GM12891 (cell line): ENCODE results near the gene SLC7A1.

Source experiments
- DNase-seq: peaks from one replicate; pipeline ENCODE4 v3.0.0; 2011; ENCODE audit warnings: low spot score; ENCODE audit not compliant: insufficient read length
- FAIRE-seq: peaks from 2 replicates; lab custom pipeline; 2011; peaks lifted over from hg19 to GRCh38; lab: Jason Lieb, UNC
- PAX5 ChIP-seq: IDR thresholded peaks from 2 replicates; pipeline ENCODE4 v1.6.1; 2011; ENCODE audit warnings: low read length, moderate library complexity, mild to moderate bottlenecking; ENCODE audit not compliant: insufficient read depth, severe bottlenecking
- POLR2A ChIP-seq: IDR thresholded peaks from 2 replicates; pipeline ENCODE4 v1.6.1; 2011; ENCODE audit warnings: low read depth, low read length, control low read depth
- POLR2AphosphoS5 ChIP-seq: IDR thresholded peaks from 2 replicates; pipeline ENCODE4 v1.6.1; 2011; ENCODE audit warnings: low read depth, low read length, control low read depth
- POU2F2 ChIP-seq: IDR thresholded peaks from 2 replicates; pipeline ENCODE4 v1.6.1; 2011; ENCODE audit warnings: low read depth, mild to moderate bottlenecking, control low read depth, low read length, moderate library complexity
- SPI1 ChIP-seq: IDR thresholded peaks from 2 replicates; pipeline ENCODE4 v1.6.1; 2011; ENCODE audit warnings: low read depth, low read length, control low read depth
- TAF1 ChIP-seq: IDR thresholded peaks from 2 replicates; pipeline ENCODE4 v1.6.1; 2011; ENCODE audit warnings: low read depth, low read length, control low read depth

Gene SLC7A1

DNA sequence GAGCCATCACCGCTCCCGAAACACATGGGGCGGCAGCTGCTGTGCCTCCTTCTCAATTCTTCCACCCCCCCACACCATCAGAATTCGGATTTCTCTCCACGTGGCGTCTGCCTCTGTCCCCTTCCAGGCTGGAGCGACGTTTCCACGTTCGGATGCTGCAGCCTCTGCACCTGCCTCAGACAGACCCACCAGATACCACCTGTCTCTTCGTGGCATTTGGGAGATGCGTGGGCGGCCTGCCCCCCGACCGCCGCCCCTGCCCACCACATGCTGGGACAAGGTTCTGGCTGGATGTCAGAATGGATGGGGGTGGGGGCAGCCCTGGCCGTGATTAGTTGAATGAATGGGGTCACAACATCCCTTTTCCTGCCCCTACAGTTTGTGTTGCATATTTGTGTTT is 90.0 kb downstream of the SLC7A1 start:
- DNase-seq (no peak), FAIRE-seq (no peak)
- no peak for TF ChIP-seq POU2F2
- no peak for TF ChIP-seq SPI1

DNA sequence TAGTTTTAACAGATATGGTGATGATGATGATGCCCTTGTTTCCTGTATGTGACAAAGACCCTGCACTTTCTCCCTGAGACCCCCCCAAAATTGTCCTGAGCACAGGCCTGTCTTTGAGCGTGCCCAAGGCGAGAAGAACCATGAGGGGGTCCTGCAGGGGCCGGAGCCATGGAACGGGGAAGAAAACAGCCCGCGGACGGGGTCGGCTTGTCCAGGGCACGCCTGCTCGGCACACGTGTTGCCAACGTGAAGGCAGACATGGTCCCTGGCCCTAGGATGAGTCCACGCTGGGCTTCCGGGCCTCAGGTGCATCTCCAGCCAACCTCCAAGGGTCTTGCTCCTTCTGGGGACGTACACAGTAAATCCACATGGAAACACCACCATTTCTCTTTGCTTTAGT is 90.8 kb downstream of the SLC7A1 start:
- no peak for FAIRE-seq
- DNase-seq: no peak
- TF ChIP-seq SPI1 (no peak), POLR2AphosphoS5 (no peak), POU2F2 (no peak), PAX5 (no peak), TAF1 (no peak), POLR2A (no peak)

DNA sequence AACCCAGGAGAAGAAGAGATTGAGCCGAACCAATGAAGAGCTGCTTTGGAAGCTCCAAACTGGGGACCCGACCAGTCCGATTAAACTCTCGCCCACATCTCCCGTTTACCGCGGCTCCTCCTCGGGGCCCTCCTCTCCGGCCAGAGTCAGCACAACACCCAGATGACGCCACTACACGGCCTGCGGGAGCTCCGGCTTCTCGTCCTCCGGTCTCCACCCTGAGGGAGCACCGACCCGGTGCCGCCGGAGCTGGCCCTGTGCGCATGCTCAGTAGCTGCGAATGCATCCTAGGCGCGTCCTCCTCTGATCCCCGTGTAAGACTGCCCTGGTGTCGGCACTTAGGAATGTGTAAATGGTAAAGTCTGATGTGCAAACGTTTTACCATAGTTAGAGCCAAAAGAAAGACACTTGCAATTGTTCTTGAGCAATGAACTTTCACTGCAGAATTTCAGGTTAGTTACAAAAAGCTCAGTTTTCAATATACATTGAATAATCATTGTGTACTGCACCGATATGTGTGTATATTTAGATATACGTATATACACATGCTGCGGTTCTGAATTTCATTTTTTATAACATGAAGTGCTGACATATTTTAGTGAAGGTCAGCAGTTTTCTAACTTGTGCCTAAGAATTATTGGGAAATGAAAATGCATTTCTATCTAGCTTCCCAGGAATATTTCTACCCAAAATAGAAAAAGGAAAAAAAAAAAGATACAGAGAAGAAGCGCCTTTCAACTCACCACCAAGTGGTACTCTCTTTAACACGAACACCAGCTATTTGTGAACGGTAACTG is 92.2 kb downstream of the SLC7A1 start:
- no peak for FAIRE-seq
- TF ChIP-seq POLR2AphosphoS5: no peak
- no peak for TF ChIP-seq POLR2A
- TF ChIP-seq SPI1: no peak
- TF ChIP-seq TAF1: no peak
- no peak for TF ChIP-seq POU2F2
- no peak for TF ChIP-seq PAX5
- no peak for DNase-seq

DNA sequence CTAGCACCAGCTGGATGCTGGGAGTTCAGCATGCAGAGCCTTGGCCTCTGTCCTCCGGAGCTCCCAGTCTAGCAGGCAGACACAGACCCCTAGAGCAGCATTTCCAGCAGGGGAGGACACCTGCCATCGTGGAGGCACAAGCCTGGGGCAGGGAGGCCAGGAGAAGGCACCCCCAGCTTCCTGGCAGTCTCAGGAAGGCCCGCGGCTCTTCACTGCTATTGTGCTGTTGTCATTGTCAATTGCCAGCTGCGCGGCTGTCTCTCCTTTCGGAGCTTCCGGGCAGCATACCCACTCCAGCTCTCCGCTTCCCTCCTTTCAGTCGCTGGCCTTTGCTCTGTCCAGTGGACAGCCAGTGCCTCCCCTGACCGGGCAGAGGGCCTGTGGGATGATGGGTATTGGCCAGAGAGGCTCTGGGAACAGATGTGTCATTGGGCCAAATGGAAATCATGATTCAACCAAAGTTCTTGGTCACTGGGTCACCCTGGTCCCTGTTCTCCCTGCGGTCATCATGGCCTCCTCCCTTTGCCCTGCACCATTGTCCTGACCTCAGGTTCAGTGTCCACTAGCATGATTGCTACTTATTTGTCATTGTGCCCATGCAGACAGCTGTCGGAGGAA is 93.0 kb downstream of the SLC7A1 start:
- FAIRE-seq: no peak
- DNase-seq: no peak
- TF ChIP-seq POLR2A (no peak), POU2F2 (no peak), SPI1 (no peak)

DNA sequence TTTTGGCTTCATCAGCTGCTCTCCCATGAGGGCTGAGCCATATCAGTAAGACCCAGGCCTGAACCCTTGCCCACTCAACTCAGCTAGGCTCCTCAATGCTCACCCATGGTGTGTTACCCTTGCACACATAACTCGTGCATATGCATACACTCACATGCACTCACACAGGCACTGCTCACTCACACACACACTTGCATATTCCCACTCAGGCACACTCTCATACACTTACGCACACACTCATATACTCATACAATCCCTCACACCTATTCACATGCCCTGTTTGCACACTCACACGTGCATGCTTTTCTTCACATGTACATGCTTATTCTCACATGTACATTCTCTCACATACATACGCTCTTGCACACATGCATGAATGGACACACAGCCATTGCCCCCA is 93.8 kb downstream of the SLC7A1 start:
- FAIRE-seq (no peak), DNase-seq (no peak)
- TF ChIP-seq POLR2AphosphoS5: no peak
- TF ChIP-seq POLR2A: no peak
- TF ChIP-seq TAF1: no peak
- TF ChIP-seq POU2F2: no peak
- TF ChIP-seq SPI1: no peak
- TF ChIP-seq PAX5: no peak

DNA sequence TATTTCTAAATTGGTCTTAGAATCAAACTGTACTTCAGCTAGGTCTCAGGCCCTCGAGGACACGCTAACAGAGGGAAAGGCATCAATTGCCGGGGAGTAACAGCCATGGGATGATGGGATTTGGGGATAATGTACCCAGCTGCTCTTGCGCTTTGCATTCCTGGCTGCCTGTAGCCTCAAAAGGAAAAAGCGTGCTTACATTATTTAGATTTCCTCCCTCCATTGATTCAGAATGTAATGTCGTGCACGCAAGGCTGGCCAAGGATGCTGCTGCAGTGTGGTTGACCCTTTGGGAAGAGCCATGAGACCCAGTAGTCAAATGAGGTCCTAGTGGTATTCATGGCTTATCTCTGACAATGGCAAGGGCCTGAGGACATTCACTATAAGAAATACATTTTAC is 95.1 kb downstream of the SLC7A1 start:
- DNase-seq (no peak), FAIRE-seq (no peak)

DNA sequence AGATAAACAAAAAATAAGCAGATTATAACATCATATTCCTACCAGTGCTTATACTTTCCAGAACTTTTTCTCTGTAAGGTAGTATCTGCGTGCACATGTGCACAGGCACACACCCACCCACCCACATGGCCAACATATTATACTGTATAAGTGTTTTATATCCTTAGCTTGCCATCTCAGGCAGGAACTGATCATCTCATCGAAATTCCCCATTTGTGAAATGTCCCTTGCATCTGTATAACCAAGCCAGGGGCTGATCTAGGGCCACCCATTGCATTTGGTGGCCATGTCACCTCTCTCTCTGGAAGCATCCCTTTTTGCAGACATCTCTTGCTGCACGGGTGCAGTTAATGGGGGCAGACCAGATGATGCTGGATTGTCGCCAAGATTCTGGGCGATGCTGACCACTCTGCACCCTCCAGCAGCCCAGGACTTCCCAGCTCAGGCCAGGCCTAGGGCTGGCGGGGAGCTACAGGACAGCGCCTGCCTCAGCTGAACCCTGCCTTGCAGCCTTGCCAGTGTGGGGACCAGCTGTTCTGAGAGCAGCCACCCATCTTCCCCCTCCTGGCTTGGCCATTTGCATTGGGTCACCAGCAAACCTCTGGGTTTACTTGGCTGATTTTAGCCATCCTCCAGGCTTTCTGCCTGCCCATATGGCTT is 95.9 kb downstream of the SLC7A1 start:
- DNase-seq: no peak
- no peak for FAIRE-seq
- TF ChIP-seq POLR2A (no peak), POLR2AphosphoS5 (no peak), PAX5 (no peak), POU2F2 (no peak), SPI1 (no peak), TAF1 (no peak)

More for the DNA sequence above, 95.1 kb downstream of the SLC7A1 start:
- TF ChIP-seq POLR2A (no peak), PAX5 (no peak), TAF1 (no peak), POU2F2 (no peak), POLR2AphosphoS5 (no peak), SPI1 (no peak)

DNA sequence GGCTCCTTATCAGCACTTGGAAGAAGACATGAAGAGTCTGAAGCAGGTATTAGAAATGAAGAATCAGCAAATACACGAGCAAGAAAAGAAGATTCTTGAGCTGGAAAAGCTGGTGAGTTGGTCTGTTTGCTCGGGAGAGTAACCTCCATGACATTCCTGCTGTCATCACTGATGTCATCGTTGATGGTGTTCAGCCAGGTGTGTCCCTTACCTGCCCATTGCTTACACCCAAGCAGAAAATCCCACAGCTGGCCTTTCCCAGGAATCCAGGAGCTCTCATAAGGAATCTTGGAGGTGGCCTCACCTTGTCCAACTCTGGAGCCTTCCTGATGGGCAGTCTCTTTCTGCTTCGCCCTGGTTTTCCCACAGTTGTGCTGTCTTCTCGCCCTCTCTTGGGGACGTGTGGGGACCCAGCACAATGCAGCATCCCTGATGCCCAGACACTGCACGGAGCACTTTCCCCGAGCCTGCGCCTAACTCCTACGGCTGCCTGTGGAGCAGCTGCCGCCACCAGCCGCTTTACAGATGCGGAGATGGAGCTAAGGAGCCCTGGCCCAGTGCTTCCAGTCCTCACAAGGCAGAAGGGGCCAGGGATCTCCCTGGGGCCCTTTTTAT is 97.0 kb downstream of the SLC7A1 start:
- DNase-seq (no peak), FAIRE-seq (no peak)
- no peak for TF ChIP-seq PAX5
- no peak for TF ChIP-seq SPI1
- no peak for TF ChIP-seq POU2F2
- TF ChIP-seq TAF1: no peak
- no peak for TF ChIP-seq POLR2AphosphoS5
- TF ChIP-seq POLR2A: no peak

DNA sequence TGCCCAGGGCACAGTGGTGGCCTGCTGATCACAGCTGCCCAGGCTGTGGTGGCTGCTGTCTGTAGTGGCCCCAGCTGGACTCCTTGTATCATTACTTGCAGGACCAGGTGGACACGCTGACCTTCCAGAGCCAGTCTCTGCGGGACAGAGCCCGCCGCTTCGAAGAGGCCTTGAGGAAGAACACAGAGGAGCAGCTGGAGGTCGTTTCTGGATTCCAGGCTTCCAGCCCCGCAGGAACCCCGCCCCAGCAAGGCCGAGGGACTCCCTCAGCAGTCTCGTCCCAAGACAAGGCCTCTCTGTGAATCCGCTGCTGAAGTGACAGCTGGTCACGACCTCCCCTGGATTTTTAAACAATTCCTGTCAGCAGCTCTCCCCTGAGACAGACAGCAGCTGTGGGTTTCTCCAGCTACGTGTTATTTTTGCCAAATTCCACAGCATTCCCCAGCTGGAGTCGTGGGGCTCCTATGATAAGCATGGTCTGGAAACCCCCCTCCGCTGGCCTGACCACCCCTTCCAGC is 98.3 kb downstream of the SLC7A1 start:
- no peak for FAIRE-seq
- TF ChIP-seq POLR2A (no peak), TAF1 (no peak), POU2F2 (no peak), SPI1 (no peak), POLR2AphosphoS5 (no peak), PAX5 (no peak)
- DNase-seq: no peak
